HepG2 (cell line): ENCODE data around the gene RAPGEF2. TPM values are rescaled to one million over a fixed set of nuclear protein-coding genes. Genes with fewer than 3 reads are reported as not detected.

Experiments
- ATAC-seq: fragments of 200-7000 bp; cut with Tn5 transposase; 3 replicates; pipeline ENCODE4 v1.9.1; 2020; ENCODE audit warnings: mild to moderate bottlenecking, moderate library complexity
- BruUV-seq: library from RNA; stranded (reverse); fragments of 400-500 nt; replicated peaks from 2 replicates; lab custom pipeline; 2021; lab: Mats Ljungman, UMichigan
- CTCF ChIA-PET: fragments of 300-600 bp; formaldehyde crosslinking; extraction: SDS; loops from one replicate; lab custom pipeline; 2021; ENCODE audit warnings: low total read pairs, inconsistent platforms, low intra/inter-chr PET ratio; lab: Yijun Ruan, JAX
- POLR2A ChIA-PET: fragments of 350-600 bp; sonication (Branson Sonifier 250); formaldehyde crosslinking; loops from one replicate; lab custom pipeline; 2020; ENCODE audit warnings: antibody characterized with exemption, inconsistent platforms; lab: Yijun Ruan, JAX
- DNase-seq: peaks from one replicate; pipeline ENCODE4 v3.0.0-alpha.2; 2015; ENCODE audit warnings: low spot score
- FAIRE-seq: peaks from 3 replicates; lab custom pipeline; 2011; peaks lifted over from hg19 to GRCh38; lab: Jason Lieb, UNC
- H2AFZ ChIP-seq: one replicate; pipeline ENCODE4 v1.6.1; 2011; ENCODE audit warnings: low read length, inconsistent platforms
- H3K27ac ChIP-seq: fragments of 300-600 bp; 3 replicates; pipeline ENCODE4 v1.8.0; 2011; ENCODE audit warnings: mixed run types, mild to moderate bottlenecking, mixed read lengths, low read length, inconsistent platforms; ENCODE audit not compliant: insufficient read depth; ENCODE audit errors: extremely low read length
- H3K27me3 ChIP-seq, 2 experiments: fragments of 200-600 bp in 1 of 2; 2 replicates in 1 of 2; 3 replicates in 1 of 2; pipeline versions ENCODE4 v1.6.0 to v1.8.0; 2011; ENCODE audit warnings: low read length in 2 of 2, mild to moderate bottlenecking in 2 of 2, moderate library complexity in 2 of 2, inconsistent platforms in 1 of 2; ENCODE audit not compliant: insufficient read depth in 2 of 2, control insufficient read depth in 1 of 2
- H3K36me3 ChIP-seq, 2 experiments: fragments of 200-600 bp in 1 of 2; replicated peaks in 1 of 2; 2 replicates in 1 of 2; 3 replicates in 1 of 2; pipeline versions ENCODE4 v1.5.1 to v1.8.0; 2011; ENCODE audit warnings: low read length in 2 of 2, inconsistent platforms in 1 of 2; ENCODE audit not compliant: insufficient read depth in 2 of 2, control insufficient read depth in 1 of 2
- H3K4me1 ChIP-seq: 2 replicates; pipeline ENCODE4 v1.5.1; 2012; ENCODE audit warnings: low read length, inconsistent platforms; ENCODE audit not compliant: insufficient read depth
- H3K4me2 ChIP-seq: 2 replicates; pipeline ENCODE4 v1.6.0; 2011; ENCODE audit warnings: low read depth, low read length, inconsistent platforms
- H3K4me3 ChIP-seq, 3 experiments: fragments of 200-600 bp in 1 of 3; sonication (generic), shearing (Covaris generic) in 1 of 3; replicated peaks in 1 of 3; 2 replicates each; pipeline ENCODE4 v1.5.1; 2011 to 2016; ENCODE audit warnings: low read length in 3 of 3, inconsistent platforms in 2 of 3, low read depth in 2 of 3, mild to moderate bottlenecking in 2 of 3, control low read depth in 1 of 3, mixed read lengths in 1 of 3; ENCODE audit not compliant: insufficient read depth in 1 of 3
- H3K79me2 ChIP-seq: one replicate; pipeline ENCODE4 v1.6.1; 2011; ENCODE audit warnings: low read length, inconsistent platforms; ENCODE audit not compliant: insufficient read depth
- H3K9ac ChIP-seq: 2 replicates; pipeline ENCODE4 v1.6.0; 2011; ENCODE audit warnings: mild to moderate bottlenecking, low read depth, low read length, inconsistent platforms; ENCODE audit not compliant: insufficient read depth
- H3K9me3 ChIP-seq: 2 replicates; pipeline ENCODE4 v1.5.1; 2012; ENCODE audit warnings: mild to moderate bottlenecking, low read length
- H4K20me1 ChIP-seq: 2 replicates; pipeline ENCODE4 v1.6.0; 2011; ENCODE audit warnings: inconsistent platforms, mild to moderate bottlenecking, low read length, moderate library complexity; ENCODE audit not compliant: insufficient read depth
- ATF7 ChIP-seq, 2 experiments: fragments of 450-650 bp in 1 of 2; sonication (generic) in 1 of 2; formaldehyde crosslinking in 1 of 2; IDR thresholded peaks; 2 replicates each; pipeline versions ENCODE4 v1.4.0 to v1.6.1; 2016 to 2020; ENCODE audit warnings: antibody characterized with exemption in 1 of 2, mild to moderate bottlenecking in 1 of 2, missing genetic modification reagents in 1 of 2
- ELF1 ChIP-seq: sonication (generic); formaldehyde crosslinking; IDR thresholded peaks from 2 replicates; pipeline ENCODE4 v1.4.0; 2020; ENCODE audit warnings: missing genetic modification reagents
- GTF2F1 ChIP-seq: fragments of 150-350 bp; IDR thresholded peaks from 2 replicates; pipeline ENCODE4 v1.6.1; 2014; ENCODE audit warnings: low read length
- SALL2 ChIP-seq: sonication (generic); formaldehyde crosslinking; IDR thresholded peaks from 2 replicates; pipeline ENCODE4 v1.8.1; 2023; ENCODE audit warnings: mild to moderate bottlenecking, missing genetic modification reagents, inconsistent platforms
- TFDP2 ChIP-seq: sonication (generic); formaldehyde crosslinking; IDR thresholded peaks from 2 replicates; pipeline ENCODE4 v1.4.0; 2020; ENCODE audit warnings: missing genetic modification reagents
- ZNF318 ChIP-seq: sonication (generic); formaldehyde crosslinking; IDR thresholded peaks from 2 replicates; pipeline ENCODE4 v1.4.0; 2020; ENCODE audit warnings: mild to moderate bottlenecking, missing genetic modification reagents
- ZNF460 ChIP-seq: sonication (generic); formaldehyde crosslinking; IDR thresholded peaks from 2 replicates; pipeline ENCODE4 v1.5.1; 2020; ENCODE audit warnings: missing genetic modification reagents, mild to moderate bottlenecking, borderline replicate concordance
- WGBS: methylation state at CpG from one replicate; pipeline ENCODE4 v1.1.6; 2017; ENCODE audit warnings: low lambda C conversion rate; 5-methylcytosine and 5-hydroxymethylcytosine counted together
- in situ Hi-C: cut with HindIII; loops from 2 replicates; pipeline ENCODE4 v1.10.0; 2017; ENCODE audit warnings: low pct_unique_long_range_greater_than_20kb; ENCODE audit not compliant: extremely low pct_ligation_motif_present
- intact Hi-C: fragments of 100-400 bp; cut with micrococcal nuclease; formaldehyde crosslinking; loops from one replicate; pipeline ENCODE4 v1.10.0; 2022; ENCODE audit not compliant: unreplicated experiment
- polyA plus RNA-seq, 8 experiments: library from polyadenylated mRNA; depleted of rRNA in 3 of 8; stranded (reverse) in 7 of 8; unstranded in 1 of 8; fragments of >200 nt; fragmentation: Illumina TruSeq in 4 of 8; extraction: Trizol in 4 of 8; gene quantifications; 2 replicates each; pipeline versions ENCODE4 v1.2.1 to v1.2.3, GENCODE V29; 2011 to 2016; ENCODE audit warnings: low read depth in 4 of 8, missing spikeins in 1 of 8, mixed read lengths in 1 of 8; ENCODE audit not compliant: insufficient read depth in 1 of 8
- total RNA-seq, 5 experiments: library from RNA; depleted of rRNA; stranded (reverse); fragments of >200 nt; fragmentation: Illumina TruSeq; extraction: Trizol; gene quantifications; 2 replicates each; pipeline ENCODE4 v1.2.3, GENCODE V29; 2016; ENCODE audit warnings: low read depth in 1 of 5
- TF ChIP-seq, protein P1 (sequence below): sonication (generic); formaldehyde crosslinking; IDR thresholded peaks from 2 replicates; pipeline ENCODE4 v1.4.0; 2020; ENCODE audit warnings: missing genetic modification reagents

The RAPGEF2 gene
- total and polyA plus RNA-seq, 2 of the 13 experiments (the other 11 are each of a cell fraction or from before 2014, with no cell fraction given), result 19.2 to 23.0 TPM

- TF ChIP-seq, protein P1, sequence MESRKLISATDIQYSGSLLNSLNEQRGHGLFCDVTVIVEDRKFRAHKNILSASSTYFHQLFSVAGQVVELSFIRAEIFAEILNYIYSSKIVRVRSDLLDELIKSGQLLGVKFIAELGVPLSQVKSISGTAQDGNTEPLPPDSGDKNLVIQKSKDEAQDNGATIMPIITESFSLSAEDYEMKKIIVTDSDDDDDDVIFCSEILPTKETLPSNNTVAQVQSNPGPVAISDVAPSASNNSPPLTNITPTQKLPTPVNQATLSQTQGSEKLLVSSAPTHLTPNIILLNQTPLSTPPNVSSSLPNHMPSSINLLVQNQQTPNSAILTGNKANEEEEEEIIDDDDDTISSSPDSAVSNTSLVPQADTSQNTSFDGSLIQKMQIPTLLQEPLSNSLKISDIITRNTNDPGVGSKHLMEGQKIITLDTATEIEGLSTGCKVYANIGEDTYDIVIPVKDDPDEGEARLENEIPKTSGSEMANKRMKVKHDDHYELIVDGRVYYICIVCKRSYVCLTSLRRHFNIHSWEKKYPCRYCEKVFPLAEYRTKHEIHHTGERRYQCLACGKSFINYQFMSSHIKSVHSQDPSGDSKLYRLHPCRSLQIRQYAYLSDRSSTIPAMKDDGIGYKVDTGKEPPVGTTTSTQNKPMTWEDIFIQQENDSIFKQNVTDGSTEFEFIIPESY (CRISPR knock-in tag), result no peak
Observed at GRCh38 chr4:159268607-159269006, 165.7 kb downstream of the RAPGEF2 start (continued).

DNA sequence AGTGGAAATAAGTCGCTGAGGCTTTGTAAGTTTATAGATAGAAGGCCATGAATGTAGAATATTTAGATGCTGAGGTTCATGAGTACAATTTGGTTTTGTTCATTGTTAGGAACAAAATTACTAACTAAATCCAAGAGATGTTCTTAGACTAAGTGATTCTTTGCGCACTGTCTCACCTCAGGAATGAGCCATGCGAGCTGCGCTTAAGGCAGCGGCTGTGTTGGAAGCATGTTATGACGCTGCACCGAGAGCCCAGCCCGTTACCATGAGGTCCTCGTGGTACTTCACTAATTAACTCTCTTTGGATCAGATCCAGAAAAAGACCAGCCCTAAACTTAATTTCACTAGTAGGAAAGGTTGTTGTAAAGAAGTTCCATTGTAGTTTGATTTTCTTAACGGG lies 166.2 kb downstream of the RAPGEF2 start:
- H3K4me1 ChIP-seq, result peaks cover 18% of the 10 kb centered on the region
- WGBS, result 99% methylated on average over 10 of the region's 10 CpGs
- no peak for DNase-seq
- no peak overlapping the region for H3K4me3 ChIP-seq
- no peak for TF ChIP-seq GTF2F1
- no peak for TF ChIP-seq SALL2 (CRISPR knock-in tag)
- no peak for TF ChIP-seq ATF7 (IDR thresholded peaks at IDR 0.05)
- no peak for TF ChIP-seq ATF7 (CRISPR knock-in tag; IDR thresholded peaks at IDR 0.05)
- no peak for TF ChIP-seq ZNF460 (CRISPR knock-in tag)
- no peak for TF ChIP-seq TFDP2 (CRISPR knock-in tag)
- TF ChIP-seq ELF1, result no peak
- TF ChIP-seq ZNF318 (CRISPR knock-in tag), result no peak
- intact Hi-C loops, result no loop called here
- no peaks in the 10 kb centered on the region for H3K9me3 ChIP-seq
- no peaks in the 10 kb centered on the region for H3K27me3 ChIP-seq
- no peaks in the 10 kb centered on the region for H4K20me1 ChIP-seq
- CTCF ChIA-PET, result no interaction called here
- no peak overlapping the region for H2AFZ ChIP-seq
- H3K36me3 ChIP-seq, result no peaks in the 10 kb centered on the region
- no peak overlapping the region for H3K27ac ChIP-seq
- FAIRE-seq, result no peak
- H3K4me2 ChIP-seq, result no peak overlapping the region
- POLR2A ChIA-PET, result no interaction called here
- no peak overlapping the region for H3K9ac ChIP-seq
- ATAC-seq, result no peak
- in situ Hi-C loops, result no loop called here
- no peaks in the 10 kb centered on the region for H3K79me2 ChIP-seq
- no TSS peak for BruUV-seq
